H1 (cell line): ENCODE results near the gene TNRC6B. TPM values are rescaled to one million over a fixed set of nuclear protein-coding genes. Genes with fewer than 3 reads are reported as not detected.

Experiments used
- POU5F1 ChIP-seq: IDR thresholded peaks from 2 replicates; pipeline ENCODE4 v1.6.1; 2011; ENCODE audit warnings: low read depth, mild to moderate bottlenecking, low read length, moderate library complexity
- RNF2 ChIP-seq: fragments of 200-900, 300-1000 bp; sonication (generic); IDR thresholded peaks from 2 replicates; pipeline ENCODE4 v1.7.1; 2016; ENCODE audit warnings: borderline replicate concordance, low read depth, mild to moderate bottlenecking, antibody characterized with exemption, low read length; ENCODE audit not compliant: poor library complexity, severe bottlenecking; ENCODE audit errors: missing control alignments
- SP2 ChIP-seq: IDR thresholded peaks from 2 replicates; pipeline ENCODE4 v1.6.1; 2012; ENCODE audit warnings: mild to moderate bottlenecking, low read length, inconsistent platforms
- TAF7 ChIP-seq: optimal IDR thresholded peaks from 2 replicates; pipeline ENCODE3; 2011; ENCODE audit warnings: low read depth, mild to moderate bottlenecking, inconsistent platforms, low read length, moderate library complexity, borderline replicate concordance
- polyA plus RNA-seq, 7 experiments: library from polyadenylated mRNA; depleted of rRNA in 3 of 7; stranded (reverse) in 5 of 7; unstranded in 2 of 7; fragments of >200 nt in 5 of 7; fragments of 200-250 nt in 2 of 7; gene quantifications; 1 replicate in 5 of 7; 2 replicates in 1 of 7; 4 replicates in 1 of 7; pipeline versions ENCODE4 v1.2.1 to v1.2.3, GENCODE V29; 2011 to 2013; ENCODE audit warnings: missing spikeins in 2 of 7, mixed read lengths in 2 of 7
- total RNA-seq: library from RNA; stranded (reverse); fragmentation: NEBNext Ultra II Directional; extraction: Animal tissue kit (Norgen Biotek cat#: 25700); gene quantifications from 2 replicates; pipeline ENCODE4 v1.2.1, GENCODE V29; 2021
- TF ChIP-seq, protein P1 (sequence below): fragments of 300-600 bp; sonication (generic); IDR thresholded peaks from 2 replicates; pipeline ENCODE4 v1.7.1; 2012; ENCODE audit warnings: low read length, moderate library complexity, mild to moderate bottlenecking, inconsistent platforms; ENCODE audit not compliant: insufficient replicate concordance

TNRC6B gene
- total and polyA plus RNA-seq, 2 of the 8 experiments (the other 6 are each of a cell fraction or from before 2014, with no cell fraction given): 12.5 to 48.9 TPM

DNA sequence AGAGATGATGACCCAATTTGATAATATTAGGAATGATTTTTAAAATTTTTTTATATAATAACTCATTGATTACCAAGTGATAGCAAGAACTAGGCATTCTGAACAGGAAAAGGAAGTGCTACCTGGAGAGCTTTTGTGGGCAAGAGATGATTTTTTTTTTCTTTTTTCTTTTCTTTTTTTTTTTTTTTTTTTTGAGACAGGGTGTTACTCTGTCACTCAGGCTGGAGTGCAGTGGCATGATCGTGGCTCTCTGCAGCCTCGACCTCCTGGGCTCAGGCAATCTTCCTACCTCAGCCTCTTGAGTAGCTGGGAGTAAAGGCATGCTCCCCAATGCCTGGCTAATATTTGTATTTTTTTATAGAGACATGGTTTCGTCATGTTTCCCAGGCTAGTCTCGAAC is 40.4 kb downstream of the TNRC6B start (continued):
- TF ChIP-seq, protein P1, sequence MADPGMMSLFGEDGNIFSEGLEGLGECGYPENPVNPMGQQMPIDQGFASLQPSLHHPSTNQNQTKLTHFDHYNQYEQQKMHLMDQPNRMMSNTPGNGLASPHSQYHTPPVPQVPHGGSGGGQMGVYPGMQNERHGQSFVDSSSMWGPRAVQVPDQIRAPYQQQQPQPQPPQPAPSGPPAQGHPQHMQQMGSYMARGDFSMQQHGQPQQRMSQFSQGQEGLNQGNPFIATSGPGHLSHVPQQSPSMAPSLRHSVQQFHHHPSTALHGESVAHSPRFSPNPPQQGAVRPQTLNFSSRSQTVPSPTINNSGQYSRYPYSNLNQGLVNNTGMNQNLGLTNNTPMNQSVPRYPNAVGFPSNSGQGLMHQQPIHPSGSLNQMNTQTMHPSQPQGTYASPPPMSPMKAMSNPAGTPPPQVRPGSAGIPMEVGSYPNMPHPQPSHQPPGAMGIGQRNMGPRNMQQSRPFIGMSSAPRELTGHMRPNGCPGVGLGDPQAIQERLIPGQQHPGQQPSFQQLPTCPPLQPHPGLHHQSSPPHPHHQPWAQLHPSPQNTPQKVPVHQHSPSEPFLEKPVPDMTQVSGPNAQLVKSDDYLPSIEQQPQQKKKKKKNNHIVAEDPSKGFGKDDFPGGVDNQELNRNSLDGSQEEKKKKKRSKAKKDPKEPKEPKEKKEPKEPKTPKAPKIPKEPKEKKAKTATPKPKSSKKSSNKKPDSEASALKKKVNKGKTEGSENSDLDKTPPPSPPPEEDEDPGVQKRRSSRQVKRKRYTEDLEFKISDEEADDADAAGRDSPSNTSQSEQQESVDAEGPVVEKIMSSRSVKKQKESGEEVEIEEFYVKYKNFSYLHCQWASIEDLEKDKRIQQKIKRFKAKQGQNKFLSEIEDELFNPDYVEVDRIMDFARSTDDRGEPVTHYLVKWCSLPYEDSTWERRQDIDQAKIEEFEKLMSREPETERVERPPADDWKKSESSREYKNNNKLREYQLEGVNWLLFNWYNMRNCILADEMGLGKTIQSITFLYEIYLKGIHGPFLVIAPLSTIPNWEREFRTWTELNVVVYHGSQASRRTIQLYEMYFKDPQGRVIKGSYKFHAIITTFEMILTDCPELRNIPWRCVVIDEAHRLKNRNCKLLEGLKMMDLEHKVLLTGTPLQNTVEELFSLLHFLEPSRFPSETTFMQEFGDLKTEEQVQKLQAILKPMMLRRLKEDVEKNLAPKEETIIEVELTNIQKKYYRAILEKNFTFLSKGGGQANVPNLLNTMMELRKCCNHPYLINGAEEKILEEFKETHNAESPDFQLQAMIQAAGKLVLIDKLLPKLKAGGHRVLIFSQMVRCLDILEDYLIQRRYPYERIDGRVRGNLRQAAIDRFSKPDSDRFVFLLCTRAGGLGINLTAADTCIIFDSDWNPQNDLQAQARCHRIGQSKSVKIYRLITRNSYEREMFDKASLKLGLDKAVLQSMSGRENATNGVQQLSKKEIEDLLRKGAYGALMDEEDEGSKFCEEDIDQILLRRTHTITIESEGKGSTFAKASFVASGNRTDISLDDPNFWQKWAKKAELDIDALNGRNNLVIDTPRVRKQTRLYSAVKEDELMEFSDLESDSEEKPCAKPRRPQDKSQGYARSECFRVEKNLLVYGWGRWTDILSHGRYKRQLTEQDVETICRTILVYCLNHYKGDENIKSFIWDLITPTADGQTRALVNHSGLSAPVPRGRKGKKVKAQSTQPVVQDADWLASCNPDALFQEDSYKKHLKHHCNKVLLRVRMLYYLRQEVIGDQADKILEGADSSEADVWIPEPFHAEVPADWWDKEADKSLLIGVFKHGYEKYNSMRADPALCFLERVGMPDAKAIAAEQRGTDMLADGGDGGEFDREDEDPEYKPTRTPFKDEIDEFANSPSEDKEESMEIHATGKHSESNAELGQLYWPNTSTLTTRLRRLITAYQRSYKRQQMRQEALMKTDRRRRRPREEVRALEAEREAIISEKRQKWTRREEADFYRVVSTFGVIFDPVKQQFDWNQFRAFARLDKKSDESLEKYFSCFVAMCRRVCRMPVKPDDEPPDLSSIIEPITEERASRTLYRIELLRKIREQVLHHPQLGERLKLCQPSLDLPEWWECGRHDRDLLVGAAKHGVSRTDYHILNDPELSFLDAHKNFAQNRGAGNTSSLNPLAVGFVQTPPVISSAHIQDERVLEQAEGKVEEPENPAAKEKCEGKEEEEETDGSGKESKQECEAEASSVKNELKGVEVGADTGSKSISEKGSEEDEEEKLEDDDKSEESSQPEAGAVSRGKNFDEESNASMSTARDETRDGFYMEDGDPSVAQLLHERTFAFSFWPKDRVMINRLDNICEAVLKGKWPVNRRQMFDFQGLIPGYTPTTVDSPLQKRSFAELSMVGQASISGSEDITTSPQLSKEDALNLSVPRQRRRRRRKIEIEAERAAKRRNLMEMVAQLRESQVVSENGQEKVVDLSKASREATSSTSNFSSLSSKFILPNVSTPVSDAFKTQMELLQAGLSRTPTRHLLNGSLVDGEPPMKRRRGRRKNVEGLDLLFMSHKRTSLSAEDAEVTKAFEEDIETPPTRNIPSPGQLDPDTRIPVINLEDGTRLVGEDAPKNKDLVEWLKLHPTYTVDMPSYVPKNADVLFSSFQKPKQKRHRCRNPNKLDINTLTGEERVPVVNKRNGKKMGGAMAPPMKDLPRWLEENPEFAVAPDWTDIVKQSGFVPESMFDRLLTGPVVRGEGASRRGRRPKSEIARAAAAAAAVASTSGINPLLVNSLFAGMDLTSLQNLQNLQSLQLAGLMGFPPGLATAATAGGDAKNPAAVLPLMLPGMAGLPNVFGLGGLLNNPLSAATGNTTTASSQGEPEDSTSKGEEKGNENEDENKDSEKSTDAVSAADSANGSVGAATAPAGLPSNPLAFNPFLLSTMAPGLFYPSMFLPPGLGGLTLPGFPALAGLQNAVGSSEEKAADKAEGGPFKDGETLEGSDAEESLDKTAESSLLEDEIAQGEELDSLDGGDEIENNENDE: no peak
- TF ChIP-seq RNF2: no peak
- TF ChIP-seq POU5F1: no peak
- TF ChIP-seq SP2: no peak
- TF ChIP-seq TAF7: no peak
